HG02973 (cell line): Measurements from ENCODE around the gene TMEM258.
A peak's percentile ranks its signal among the peaks of the same experiment; 100 is the strongest.

Experiments
- ATAC-seq: cut with Tn5 transposase; IDR thresholded peaks from one replicate; pipeline ENCODE4 v1.9.1; 2021; ENCODE audit warnings: moderate library complexity; ENCODE audit not compliant: unreplicated experiment

The TMEM258 gene

GRCh38 chr11:61826930-61827570 is 34.7 kb upstream of the TMEM258 start:
- ATAC-seq: peak; percentile 5

- ATAC-seq: no peak
Measured at GRCh38 chr11:61820174-61820573, 27.8 kb upstream of the TMEM258 start.

- no peak for ATAC-seq
Measured at GRCh38 chr11:61817471-61818202, 25.2 kb upstream of the TMEM258 start.

- no peak for ATAC-seq
Measured at GRCh38 chr11:61816736-61817455, 24.5 kb upstream of the TMEM258 start, which contains the start of gene FADS1. FADS1 (minus strand) TSS chr11:61817003; CDS start chr11:61816929, 74 bp downstream.

- peak; percentile 29 for ATAC-seq
Measured at GRCh38 chr11:61815790-61816735, 23.7 kb upstream of the TMEM258 start.

- peak; percentile 35 for ATAC-seq
Measured at GRCh38 chr11:61814958-61815789, 22.8 kb upstream of the TMEM258 start.

- ATAC-seq: no peak
Measured at GRCh38 chr11:61814247-61814957, 22.0 kb upstream of the TMEM258 start.

- ATAC-seq: no peak
Measured at GRCh38 chr11:61812736-61813411, 20.5 kb upstream of the TMEM258 start.

GRCh38 chr11:61811831-61812230 is 19.4 kb upstream of the TMEM258 start:
- no peak for ATAC-seq

- no peak for ATAC-seq
Measured at GRCh38 chr11:61810671-61811175, 18.3 kb upstream of the TMEM258 start.

- ATAC-seq: no peak
Measured at GRCh38 chr11:61806785-61807184, 14.4 kb upstream of the TMEM258 start.

- ATAC-seq: no peak
Measured at GRCh38 chr11:61805146-61805545, 12.7 kb upstream of the TMEM258 start.

GRCh38 chr11:61803889-61804647 is 11.7 kb upstream of the TMEM258 start:
- ATAC-seq: no peak

- ATAC-seq: no peak
Measured at GRCh38 chr11:61802605-61803004, 10.2 kb upstream of the TMEM258 start.

GRCh38 chr11:61800331-61801281 is 8.2 kb upstream of the TMEM258 start:
- ATAC-seq: no peak

- no peak for ATAC-seq
Measured at GRCh38 chr11:61799665-61800284, 7.4 kb upstream of the TMEM258 start.
